A549 (cell line): ENCODE data around the gene NTRK3. TPM values are rescaled to one million over a fixed set of nuclear protein-coding genes. Genes with fewer than 3 reads are reported as not detected.

Experiments
- ATAC-seq, 2 experiments: fragments of 200-7000 bp in 1 of 2; fragments of >200 bp in 1 of 2; cut with Nextera tagmentation in 1 of 2; cut with Tn5 transposase in 1 of 2; 3 replicates each; pipeline versions ENCODE4 v1.8.0 to v1.9.1; 2018 to 2020; ENCODE audit warnings: mild to moderate bottlenecking in 1 of 2, moderate library complexity in 1 of 2
- CTCF ChIA-PET: fragments of 300-600 bp; sonication (Branson Sonifier 250); formaldehyde crosslinking; extraction: SDS; loops from one replicate; lab custom pipeline; 2021; ENCODE audit warnings: antibody characterized with exemption, inconsistent platforms; lab: Yijun Ruan, JAX
- POLR2A ChIA-PET: fragments of 350-600 bp; formaldehyde crosslinking; extraction: SDS; loops from one replicate; lab custom pipeline; 2021; ENCODE audit warnings: antibody characterized with exemption, inconsistent platforms; lab: Yijun Ruan, JAX
- DNase-seq, 2 experiments: peaks; one replicate each; pipeline versions ENCODE4 v3.0.0 to v3.0.0-alpha.2; 2011 to 2016; ENCODE audit warnings: low read depth in 1 of 2, low spot score in 1 of 2
- FAIRE-seq: peaks from 2 replicates; lab custom pipeline; 2011; peaks lifted over from hg19 to GRCh38; lab: Jason Lieb, UNC
- H3K27ac ChIP-seq, 2 experiments: fragments of >200 bp; sonication (Bioruptor Twin); formaldehyde crosslinking; 3 replicates each; pipeline ENCODE4 v1.5.1; 2016 to 2017
- H3K4me1 ChIP-seq: fragments of >200 bp; sonication (Bioruptor Twin); formaldehyde crosslinking; 3 replicates; pipeline ENCODE4 v1.6.1; 2016
- H3K4me2 ChIP-seq: fragments of >200 bp; sonication (Bioruptor Twin); formaldehyde crosslinking; 3 replicates; pipeline ENCODE4 v1.6.1; 2016
- H3K4me3 ChIP-seq: fragments of >200 bp; sonication (Bioruptor Twin); formaldehyde crosslinking; 3 replicates; pipeline ENCODE4 v1.5.1; 2016
- H3K9me3 ChIP-seq: fragments of >200 bp; sonication (Bioruptor Twin); formaldehyde crosslinking; 3 replicates; pipeline ENCODE4 v1.6.1; 2016
- BCL3 ChIP-seq: fragments of >200 bp; sonication (Bioruptor Twin); formaldehyde crosslinking; IDR thresholded peaks from 3 replicates; pipeline ENCODE4 v1.6.1; 2016
- BHLHE40 ChIP-seq: IDR thresholded peaks from 2 replicates; pipeline ENCODE4 v1.6.1; 2012; ENCODE audit warnings: low read depth, low read length, inconsistent platforms
- CBX8 ChIP-seq: fragments of 200-600 bp; sonication (generic); IDR thresholded peaks from 2 replicates; pipeline ENCODE4 v1.6.1; 2016
- ELK1 ChIP-seq: fragments of 150-350 bp; IDR thresholded peaks from 2 replicates; pipeline ENCODE4 v1.6.1; 2014; ENCODE audit warnings: low read depth, mild to moderate bottlenecking, low read length
- ESRRA ChIP-seq: fragments of 150-350 bp; IDR thresholded peaks from 2 replicates; pipeline ENCODE4 v1.6.1; 2014; ENCODE audit warnings: mild to moderate bottlenecking, low read length, borderline replicate concordance
- FOSL2 ChIP-seq, 2 experiments: fragments of 450-650 bp in 1 of 2; fragments of >200 bp in 1 of 2; sonication (Bioruptor Twin) in 1 of 2; formaldehyde crosslinking; IDR thresholded peaks; 2 replicates each; pipeline versions ENCODE4 v1.5.0 to v1.6.1; 2016 to 2020; ENCODE audit warnings: mild to moderate bottlenecking in 1 of 2, moderate library complexity in 1 of 2
- HDAC2 ChIP-seq: fragments of 200-600 bp; sonication (generic); IDR thresholded peaks from 2 replicates; pipeline ENCODE4 v1.6.1; 2016
- HEYL ChIP-seq: fragments of 250-450 bp; sonication (Bioruptor Pico); IDR thresholded peaks from 2 replicates; pipeline ENCODE4 v1.8.0; 2021; ENCODE audit warnings: mild to moderate bottlenecking, moderate library complexity
- HMGXB4 ChIP-seq: fragments of 250-450 bp; sonication (Bioruptor Pico); IDR thresholded peaks from 2 replicates; pipeline ENCODE4 v1.5.0; 2021; ENCODE audit warnings: mild to moderate bottlenecking, moderate library complexity, borderline replicate concordance
- HOXB5 ChIP-seq: fragments of 250-450 bp; sonication (Bioruptor Pico); IDR thresholded peaks from 2 replicates; pipeline ENCODE4 v1.5.0; 2020; ENCODE audit warnings: mild to moderate bottlenecking, moderate library complexity
- JUNB ChIP-seq: fragments of >200 bp; sonication (Bioruptor Twin); formaldehyde crosslinking; IDR thresholded peaks from 2 replicates; pipeline ENCODE4 v1.6.1; 2016
- KDM1A ChIP-seq: fragments of 200-600 bp; sonication (generic); IDR thresholded peaks from 2 replicates; pipeline ENCODE4 v1.6.1; 2016; ENCODE audit warnings: low read depth, mild to moderate bottlenecking
- MAFK ChIP-seq: fragments of 450-650 bp; IDR thresholded peaks from 2 replicates; pipeline ENCODE4 v1.6.1; 2014; ENCODE audit not compliant: partially characterized antibody
- MYC ChIP-seq: IDR thresholded peaks from 2 replicates; pipeline ENCODE4 v1.6.1; 2012; ENCODE audit warnings: mild to moderate bottlenecking, inconsistent platforms, low read length, improper control_type of control experiment, borderline replicate concordance
- NFE2L2 ChIP-seq: fragments of 150-350 bp; conservative IDR thresholded peaks from 2 replicates; pipeline ENCODE4 v1.6.1; 2014; ENCODE audit warnings: low read length
- NR3C1 ChIP-seq: fragments of >200 bp; sonication (Bioruptor Twin); formaldehyde crosslinking; IDR thresholded peaks from 3 replicates; pipeline ENCODE4 v1.6.1; 2017
- PBX3 ChIP-seq: IDR thresholded peaks from 2 replicates; pipeline ENCODE4 v1.6.1; 2012
- POLR2AphosphoS2 ChIP-seq: conservative IDR thresholded peaks from 2 replicates; pipeline ENCODE4 v1.6.1; 2012; ENCODE audit warnings: low read length, improper control_type of control experiment, inconsistent platforms
- RARB ChIP-seq: fragments of 250-450 bp; sonication (Bioruptor Pico); IDR thresholded peaks from 2 replicates; pipeline ENCODE4 v1.8.0; 2021; ENCODE audit warnings: mild to moderate bottlenecking, moderate library complexity
- TFCP2L1 ChIP-seq: fragments of 250-450 bp; sonication (Bioruptor Pico); IDR thresholded peaks from 2 replicates; pipeline ENCODE4 v1.5.0; 2021; ENCODE audit warnings: mild to moderate bottlenecking
- ZFP36 ChIP-seq: fragments of 450-650 bp; IDR thresholded peaks from 2 replicates; pipeline ENCODE4 v1.6.1; 2014; ENCODE audit warnings: borderline replicate concordance; ENCODE audit not compliant: partially characterized antibody
- WGBS: methylation state at CpG from one replicate; pipeline ENCODE4 v1.1.6; 2017; ENCODE audit errors: missing lambda C conversion rate; 5-methylcytosine and 5-hydroxymethylcytosine counted together
- polyA plus RNA-seq, 4 experiments: library from polyadenylated mRNA; depleted of rRNA in 3 of 4; stranded (reverse); fragments of >200 nt; fragmentation: RNase III in 1 of 4; extraction: RNeasy Plus Mini Kit Qiagen cat#74134 plus additional on column Dnase treatment in 1 of 4; gene quantifications; 2 replicates in 3 of 4; 3 replicates in 1 of 4; pipeline ENCODE4 v1.2.3, GENCODE V29; 2011 to 2017

NTRK3 gene
- polyA plus RNA-seq, 2 of the 4 experiments (the other 2 are of a cell fraction) = 55.0 to 55.2 TPM

GRCh38 chr15:88043396-88043795 is 213.1 kb downstream of the NTRK3 start:
- FAIRE-seq (no peak), ATAC-seq (no peak), DNase-seq (no peak)
- Histone ChIP-seq H3K4me1 (no peaks in the 10 kb centered on the region; the same call in 2 of the 3 replicates), H3K27ac (no peak overlapping the region), H3K4me3 (no peak overlapping the region), H3K9me3 (no peaks in the 10 kb centered on the region), H3K4me2 (no peak overlapping the region)
- TF ChIP-seq JUNB (no peak), ELK1 (no peak), MYC (no peak), NR3C1 (no peak), ESRRA (no peak), RARB (CRISPR knock-in tag) (no peak), ZFP36 (no peak), BHLHE40 (no peak), KDM1A (no peak), NFE2L2 (no peak), BCL3 (no peak), HMGXB4 (CRISPR knock-in tag) (no peak), PBX3 (no peak), HEYL (CRISPR knock-in tag) (no peak), FOSL2 (IDR thresholded peaks at IDR 0.05) (no peak), FOSL2 (CRISPR knock-in tag; IDR thresholded peaks at IDR 0.05) (no peak), TFCP2L1 (CRISPR knock-in tag) (no peak), CBX8 (no peak), HDAC2 (no peak)
- ChIA-PET POLR2A (no interaction called here), CTCF (no interaction called here)
- WGBS = 62% methylated on average over 1 of the region's 1 CpG

- DNase-seq = no peak
- Histone ChIP-seq H3K4me1 (no peaks in the 10 kb centered on the region; the same call in 2 of the 3 replicates), H3K27ac (no peak overlapping the region), H3K9me3 (no peaks in the 10 kb centered on the region), H3K4me3 (no peak overlapping the region), H3K4me2 (no peak overlapping the region)
- FAIRE-seq = no peak
- CTCF ChIA-PET = interaction anchor here (0.6 kb wide), 1 partner anchor 19 kb away, joined by 3 read pairs; no protein-coding TSS in a partner anchor
- no peak for ATAC-seq
- 40% methylated on average over 5 of the region's 5 CpGs for WGBS
- TF ChIP-seq TFCP2L1 (CRISPR knock-in tag) (no peak), HOXB5 (no peak), MAFK (no peak), POLR2AphosphoS2 (no peak)
- POLR2A ChIA-PET = no interaction called here
Observed at GRCh38 chr15:88042047-88042446, 214.5 kb downstream of the NTRK3 start.
